Measurements from ENCODE around the gene G6PD.
"Not testable (repeated sequence)": the region's sequence is repeated elsewhere in the genome, so short reads cannot be mapped to it uniquely, and the experiment has no call there.

Gene G6PD

DNA sequence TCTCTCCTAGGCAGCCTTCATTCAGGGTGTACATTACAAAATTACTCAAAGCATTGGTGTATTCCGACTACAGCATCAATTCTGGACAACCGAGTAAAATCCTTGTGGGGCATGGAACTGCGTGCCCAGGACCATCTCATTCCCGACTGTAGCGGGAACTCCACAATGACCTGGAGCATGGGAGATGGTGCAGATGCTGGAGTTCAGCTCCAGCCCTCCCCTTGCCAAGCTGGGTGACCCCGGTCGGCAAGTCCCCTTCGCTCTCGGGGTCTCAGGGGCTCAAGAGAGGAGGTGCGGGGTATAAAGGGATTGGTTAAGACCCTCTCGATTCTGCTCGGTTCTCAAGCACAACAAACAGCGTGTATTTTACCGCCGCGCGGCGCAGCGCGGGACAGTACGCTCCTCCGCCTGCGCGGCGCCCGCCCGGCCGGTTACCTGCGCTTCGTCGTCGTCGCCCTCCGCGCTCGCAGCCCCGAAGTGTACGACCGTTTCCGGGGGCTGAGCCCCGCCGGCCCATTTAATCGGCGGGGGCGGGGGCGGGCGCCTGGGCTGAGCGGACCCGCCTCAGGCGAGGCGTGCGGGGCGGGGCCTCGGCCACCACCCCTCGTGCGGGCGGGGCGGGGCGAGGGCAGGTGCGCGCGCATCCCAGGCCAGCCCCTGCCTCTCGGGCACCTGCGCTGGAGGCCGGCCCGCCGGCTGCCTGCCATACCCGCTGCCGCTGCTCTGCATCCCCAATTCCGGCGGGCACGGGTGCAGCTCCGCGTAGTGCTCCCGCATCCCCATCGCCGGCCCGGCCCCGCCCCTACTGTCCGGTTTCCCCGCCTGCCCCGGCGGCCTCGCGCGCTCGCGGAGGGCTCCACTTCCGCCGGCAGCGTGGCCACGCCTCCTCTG is at the start of gene G6PD:
TSS of gene G6PD (minus strand) at position 493 of the 891 bp plus-strand sequence. CDS start 691 bp downstream, outside the sequence.
- DNase-seq (ENCODE audit: low spot score) = peak; percentile 79

DNA sequence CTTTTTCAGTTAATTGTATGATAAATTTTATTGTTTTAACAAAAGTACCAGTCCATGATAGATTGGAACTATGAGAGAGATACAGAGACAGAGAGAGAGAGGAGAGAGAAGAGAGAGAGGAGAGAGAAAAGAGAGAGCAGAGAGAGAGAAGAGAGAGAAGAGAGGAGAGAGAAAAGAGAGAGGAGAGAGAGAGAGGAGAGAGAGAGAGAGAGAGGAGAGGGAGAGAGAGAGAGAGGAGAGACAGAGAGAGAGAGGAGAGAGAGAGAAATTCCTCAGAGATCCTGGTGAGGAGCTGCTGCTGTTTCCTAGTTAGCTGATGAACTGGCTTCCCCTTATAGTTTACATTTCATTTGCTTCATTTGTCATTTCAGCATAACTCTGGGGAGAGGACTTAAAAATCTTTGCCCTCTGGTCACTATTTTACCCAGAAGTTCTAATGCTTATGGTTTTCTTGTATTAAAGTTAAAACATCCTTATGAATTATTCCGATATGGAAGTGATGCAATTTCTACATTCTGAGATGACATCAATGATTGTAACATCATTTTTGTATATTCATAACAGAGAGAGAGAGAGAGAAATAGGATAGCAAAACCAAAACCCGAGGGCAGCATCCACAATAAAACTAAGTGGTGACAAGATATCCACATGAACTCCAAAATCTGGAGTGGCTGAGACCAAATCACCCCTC is 49.1 kb upstream of the G6PD start:
- DNase-seq (ENCODE audit: low spot score) = no peak

DNA sequence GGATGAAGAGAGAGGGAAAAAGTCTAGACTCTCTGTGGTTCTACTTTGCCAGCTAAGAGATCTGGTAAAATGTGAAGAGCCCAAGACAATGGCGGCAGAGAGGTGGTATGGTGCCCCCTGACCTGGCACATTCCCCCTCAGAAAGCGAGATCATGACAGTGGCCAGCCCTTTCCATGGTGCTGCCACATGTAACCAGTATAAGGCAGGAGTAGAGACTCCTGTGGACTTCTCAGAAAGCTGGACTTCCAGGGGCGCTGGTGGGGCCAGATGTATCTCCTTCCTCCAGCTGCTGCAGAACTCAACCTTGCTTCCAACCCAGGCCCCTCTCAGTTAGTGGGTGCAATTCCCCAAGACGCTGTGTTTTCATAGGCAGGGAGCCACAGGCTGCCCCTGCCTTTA is 47.8 kb upstream of the G6PD start:
- no peak for DNase-seq (ENCODE audit: low spot score)

DNA sequence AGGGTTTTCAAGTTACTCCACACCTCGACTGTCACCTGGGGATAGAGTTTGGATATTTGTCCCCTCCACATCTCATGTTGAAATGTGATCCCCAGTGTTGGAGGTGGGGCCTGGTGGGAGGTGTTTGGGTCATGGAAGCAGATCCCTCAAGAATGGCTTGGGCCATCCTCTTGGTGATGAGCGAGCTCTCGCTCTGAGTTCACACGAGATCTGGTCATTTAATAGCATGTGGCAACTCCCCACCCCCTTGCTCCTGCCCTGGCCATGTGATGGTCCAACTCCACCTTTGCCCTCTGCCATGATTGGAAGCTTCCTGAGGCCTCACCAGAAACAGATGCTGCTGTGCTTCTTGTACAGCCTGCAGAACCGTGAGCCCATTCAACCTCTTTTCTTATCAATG is 46.6 kb upstream of the G6PD start:
- no peak for DNase-seq (ENCODE audit: low spot score)

DNA sequence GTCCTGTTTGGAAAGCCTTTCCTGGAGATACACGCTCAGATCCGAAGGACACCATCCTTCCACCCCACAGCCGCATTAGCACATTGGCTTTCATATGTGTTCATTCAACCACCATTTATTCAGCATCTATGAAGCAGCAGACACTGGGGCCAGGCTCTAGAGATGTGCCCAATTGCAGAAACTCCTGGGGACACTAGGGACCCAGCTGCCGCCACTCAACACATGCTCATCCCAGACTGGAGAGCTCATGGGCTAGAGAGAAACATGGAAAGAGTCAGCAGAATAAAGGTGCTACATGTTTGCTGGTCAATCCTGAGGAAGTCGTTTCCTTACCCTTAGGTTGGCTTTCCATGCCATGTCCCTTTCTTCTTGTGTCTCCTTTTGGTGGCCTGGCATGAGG is 45.9 kb upstream of the G6PD start:
- no peak for DNase-seq (ENCODE audit: low spot score)

DNA sequence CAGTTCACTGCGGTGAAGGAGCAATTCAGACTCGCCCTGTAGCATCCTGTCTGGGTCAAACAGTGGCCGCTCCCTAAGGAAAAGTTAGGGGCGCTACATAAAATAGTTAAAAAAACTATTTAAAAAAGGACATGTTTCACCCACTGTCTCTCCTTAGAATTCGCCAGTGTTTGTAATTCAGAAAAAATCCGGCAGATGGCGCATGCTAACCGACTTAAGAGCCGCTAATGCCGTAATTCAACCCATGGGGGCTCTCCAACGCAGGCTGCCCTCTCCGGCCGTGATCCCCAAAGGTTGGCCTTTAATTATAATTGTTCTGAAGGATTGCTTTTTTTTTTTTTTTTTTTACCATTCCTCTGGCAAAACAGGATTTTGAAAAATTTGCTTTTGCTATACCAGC is 43.8 kb upstream of the G6PD start:
- DNase-seq (ENCODE audit: low spot score) = not testable (repeated sequence)

DNA sequence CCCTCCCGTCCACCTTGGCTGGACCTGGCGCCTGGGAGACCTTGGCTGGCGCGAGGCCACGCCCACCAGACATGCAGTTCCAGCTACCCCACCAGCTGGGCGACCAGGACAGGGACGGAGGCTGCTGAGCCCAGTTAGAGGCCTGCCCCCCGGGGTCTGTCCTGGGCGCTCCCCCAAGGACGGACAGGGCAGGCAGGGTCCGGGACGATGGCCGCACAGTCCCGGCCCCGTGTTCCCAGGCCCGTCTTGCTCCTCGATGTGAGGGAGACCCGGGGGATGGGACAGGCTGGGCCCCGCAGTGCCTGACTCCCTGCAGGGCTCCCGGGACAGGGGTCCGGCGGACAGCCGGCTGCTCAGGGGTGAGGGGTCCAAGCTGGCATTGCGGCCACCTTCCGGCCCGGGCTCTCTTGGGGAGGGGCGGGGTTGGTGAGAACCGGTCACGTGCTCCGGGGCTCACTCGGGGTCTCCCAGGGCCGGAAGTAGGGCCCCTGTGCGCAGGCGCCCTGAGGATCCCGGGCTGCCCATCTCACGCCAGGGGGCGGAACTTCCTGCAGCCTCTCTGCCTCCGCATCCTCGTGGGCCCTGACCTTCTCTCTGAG is 38.0 kb upstream of the G6PD start, which contains the start of gene CTAG1A:
TSS of gene CTAG1A (plus strand) at position 549 of the 599 bp plus-strand sequence. CDS start 74 bp downstream, outside the sequence.
- not testable (repeated sequence) for DNase-seq (ENCODE audit: low spot score)

DNA sequence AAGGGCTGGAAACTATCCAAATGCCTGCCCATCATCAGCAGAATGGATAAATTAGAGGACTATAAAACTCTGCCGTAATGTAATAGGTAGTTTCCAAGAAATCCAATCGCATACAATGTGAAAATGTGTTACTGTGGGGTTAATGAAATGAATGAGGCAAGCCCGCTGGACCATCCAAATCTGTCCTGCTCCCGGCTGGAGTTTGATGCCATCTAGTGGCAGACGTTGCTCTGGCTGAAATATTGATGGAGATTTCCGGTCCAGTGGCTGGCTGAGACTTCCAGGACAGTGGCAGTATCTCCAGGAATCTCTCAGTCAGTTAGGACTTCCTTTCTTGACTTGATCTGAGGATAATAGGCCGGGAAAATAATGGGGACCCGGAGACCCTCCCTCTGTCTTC is 36.3 kb upstream of the G6PD start:
- not testable (repeated sequence) for DNase-seq (ENCODE audit: low spot score)

DNA sequence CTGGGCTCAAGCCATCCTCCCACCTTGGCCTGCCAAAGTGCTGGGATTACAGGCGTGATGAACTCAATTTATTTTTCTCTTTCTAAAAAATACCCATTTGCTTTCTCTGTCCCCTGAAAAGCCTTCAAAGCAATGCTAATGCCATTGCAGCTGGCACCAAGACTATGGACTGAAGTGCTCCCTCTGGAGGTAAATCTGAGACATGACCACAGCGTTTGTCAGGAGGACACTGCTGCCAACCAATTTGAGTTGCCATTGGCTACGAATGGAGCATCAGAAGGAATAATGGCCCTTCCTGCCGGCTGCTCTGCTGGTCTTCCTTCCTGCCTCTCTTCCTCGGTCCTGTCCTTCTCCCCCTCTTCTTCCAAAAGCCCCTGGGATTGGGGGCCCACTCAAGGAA is 28.4 kb upstream of the G6PD start:
- DNase-seq (ENCODE audit: low spot score) = not testable (repeated sequence)

DNA sequence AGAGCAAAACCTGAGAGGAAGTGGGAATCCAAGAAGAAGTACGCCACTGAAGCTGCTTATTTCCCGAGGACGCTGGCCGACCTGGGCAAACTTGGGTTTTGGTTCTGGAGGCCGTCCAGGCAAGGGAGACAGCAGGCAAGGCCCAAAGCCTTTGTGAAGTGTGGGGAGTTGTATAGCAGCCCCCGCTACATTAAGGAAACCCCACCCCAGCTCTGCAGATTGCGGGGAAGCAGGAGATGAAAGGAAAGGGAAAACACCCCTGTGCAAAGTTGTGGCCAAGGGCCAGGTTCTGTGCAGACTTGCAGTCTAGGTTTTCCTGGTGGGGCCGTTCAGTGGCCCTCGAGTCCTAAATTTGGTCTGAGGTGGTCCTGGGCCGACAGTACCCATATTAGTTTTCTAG is 26.4 kb upstream of the G6PD start:
- DNase-seq (ENCODE audit: low spot score) = not testable (repeated sequence)

DNA sequence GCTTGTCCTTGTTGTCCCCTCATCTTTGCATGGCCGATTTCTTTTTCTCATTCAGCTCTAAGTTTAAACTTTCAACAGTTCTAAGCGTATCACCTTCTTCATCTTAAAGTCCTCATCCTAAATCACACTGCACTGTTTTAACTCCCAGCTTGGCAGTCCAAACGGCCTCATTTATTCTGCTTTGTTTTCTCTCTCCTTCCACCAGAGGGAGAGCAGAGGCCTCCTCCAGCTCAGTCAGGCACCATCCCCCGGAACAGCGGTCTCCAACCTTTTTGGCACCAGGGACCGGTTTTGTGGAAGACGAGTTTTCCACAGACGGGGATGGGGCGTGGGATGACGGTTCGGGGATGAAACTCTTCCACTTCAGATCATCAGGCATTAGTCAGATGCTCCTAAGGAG is 23.7 kb upstream of the G6PD start:
- DNase-seq (ENCODE audit: low spot score) = not testable (repeated sequence)

DNA sequence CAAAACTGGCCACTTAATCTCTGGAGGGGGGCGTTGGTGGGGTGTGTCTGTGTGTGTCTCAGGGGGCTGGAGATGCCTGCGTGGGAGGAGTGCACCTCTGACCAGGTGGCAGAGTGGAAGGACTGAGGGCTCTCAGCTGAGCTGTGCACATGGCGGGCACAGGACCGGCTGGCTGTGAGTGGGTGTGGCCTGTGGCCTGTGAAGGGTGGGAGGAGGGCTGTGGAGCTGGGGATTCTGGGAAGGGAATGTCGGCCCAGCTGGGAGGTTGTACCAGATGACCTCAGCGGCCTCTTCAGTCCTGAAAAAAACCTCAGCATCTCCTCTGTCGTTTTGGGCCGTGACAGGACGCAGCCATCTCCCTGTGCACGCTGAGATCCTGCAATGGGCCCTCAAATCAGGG is 15.6 kb upstream of the G6PD start:
- not testable (repeated sequence) for DNase-seq (ENCODE audit: low spot score)

DNA sequence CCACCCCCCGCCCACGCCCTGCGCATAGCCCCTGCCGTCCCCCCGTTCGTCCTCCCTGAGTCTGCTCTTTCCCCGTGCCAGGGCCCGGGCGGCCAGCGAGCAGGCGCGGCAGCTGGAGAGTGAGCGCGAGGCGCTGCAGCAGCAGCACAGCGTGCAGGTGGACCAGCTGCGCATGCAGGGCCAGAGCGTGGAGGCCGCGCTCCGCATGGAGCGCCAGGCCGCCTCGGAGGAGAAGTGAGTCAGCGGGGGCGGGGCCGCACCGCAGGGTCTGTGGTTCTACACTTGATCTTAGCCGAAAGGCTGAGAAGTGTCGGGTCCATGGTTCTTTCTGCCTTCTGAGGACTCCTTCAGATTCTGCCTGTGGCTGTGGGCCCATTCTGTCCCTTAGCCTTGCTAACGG is 13.7 kb upstream of the G6PD start:
- not testable (repeated sequence) for DNase-seq (ENCODE audit: low spot score)

DNA sequence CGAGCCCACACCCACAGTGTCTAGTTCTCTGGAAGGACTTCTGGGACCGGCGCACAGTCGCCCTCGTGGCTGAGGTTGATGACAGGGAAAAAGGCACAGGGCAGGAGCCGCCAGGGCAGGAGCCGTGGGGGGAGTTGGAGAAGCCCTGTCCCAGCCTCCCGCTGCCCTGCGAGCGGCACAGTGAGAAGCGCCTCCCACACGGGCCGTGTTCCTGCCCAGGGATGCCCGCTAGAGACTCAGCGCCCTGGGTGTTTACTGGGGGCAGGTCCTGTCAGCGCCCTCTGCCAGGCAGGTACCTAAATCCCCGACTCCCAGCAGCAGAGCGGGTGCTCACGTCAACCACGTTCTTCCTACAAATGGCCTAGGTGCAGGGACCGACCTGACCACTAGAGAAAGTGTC is 12.2 kb upstream of the G6PD start:
- not testable (repeated sequence) for DNase-seq (ENCODE audit: low spot score)

DNA sequence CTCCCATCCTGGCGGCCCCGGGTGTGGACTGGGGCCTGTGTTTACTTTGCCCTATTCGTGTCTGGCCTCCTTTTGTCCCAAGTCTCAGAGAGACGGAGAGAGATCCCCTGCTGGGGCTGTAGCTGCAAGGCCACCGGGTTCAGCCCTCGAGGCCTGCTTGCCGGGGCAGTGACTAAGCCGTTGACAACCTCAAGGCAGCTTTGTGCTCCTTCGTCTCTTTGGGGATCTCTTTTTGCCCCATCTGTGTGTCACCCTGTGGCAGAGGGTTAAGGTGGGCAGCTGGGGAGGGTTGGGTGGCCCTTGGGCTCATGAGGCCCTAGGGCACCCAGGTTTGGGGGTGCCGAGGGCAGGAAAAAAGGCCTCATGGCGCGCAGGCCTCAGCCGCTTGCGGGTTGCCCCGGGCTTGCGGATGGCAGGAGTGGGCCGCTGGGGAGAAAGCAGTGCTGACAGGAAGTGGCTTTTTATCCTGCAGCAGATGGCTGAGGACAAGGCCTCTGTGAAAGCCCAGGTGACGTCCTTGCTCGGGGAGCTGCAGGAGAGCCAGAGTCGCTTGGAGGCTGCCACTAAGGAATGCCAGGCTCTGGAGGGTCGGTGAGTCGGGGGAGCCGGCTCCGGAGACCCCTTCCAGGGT is 11.5 kb upstream of the G6PD start:
- DNase-seq (ENCODE audit: low spot score) = not testable (repeated sequence)

DNA sequence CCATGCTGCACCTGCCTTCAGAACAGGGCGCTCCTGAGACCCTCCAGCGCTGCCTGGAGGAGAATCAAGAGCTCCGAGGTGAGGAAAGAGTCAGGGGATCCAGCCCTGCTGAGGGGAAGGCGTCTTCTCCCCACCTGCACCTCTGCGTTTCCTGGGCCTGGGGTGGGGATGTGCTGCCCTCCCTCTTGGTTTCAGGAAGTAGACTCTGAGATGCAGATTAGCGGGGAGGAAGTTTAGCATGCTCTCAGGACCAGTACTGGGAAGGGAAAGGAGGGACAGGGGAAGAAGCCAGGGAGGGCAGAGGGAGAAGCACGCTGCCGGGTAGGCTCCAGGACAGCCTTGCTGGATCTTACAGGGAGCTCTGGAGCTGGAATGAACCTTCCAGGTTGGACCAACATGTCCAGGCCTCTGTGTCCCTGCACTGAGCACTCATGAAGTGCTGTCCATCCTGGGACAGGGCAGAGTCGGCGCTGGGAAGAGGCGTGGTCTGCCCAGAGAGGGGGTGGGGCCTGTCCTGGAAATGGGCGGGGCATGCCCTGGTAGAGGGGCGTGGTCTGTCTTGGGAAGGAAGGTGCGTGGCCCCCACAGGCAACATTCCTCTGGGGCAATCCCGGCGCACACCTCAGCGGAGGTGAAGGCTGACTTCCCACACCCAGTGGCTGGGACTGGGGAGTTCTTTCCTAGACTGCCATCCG is 5.6 kb upstream of the G6PD start:
- DNase-seq (ENCODE audit: low spot score) = not testable (repeated sequence)

DNA sequence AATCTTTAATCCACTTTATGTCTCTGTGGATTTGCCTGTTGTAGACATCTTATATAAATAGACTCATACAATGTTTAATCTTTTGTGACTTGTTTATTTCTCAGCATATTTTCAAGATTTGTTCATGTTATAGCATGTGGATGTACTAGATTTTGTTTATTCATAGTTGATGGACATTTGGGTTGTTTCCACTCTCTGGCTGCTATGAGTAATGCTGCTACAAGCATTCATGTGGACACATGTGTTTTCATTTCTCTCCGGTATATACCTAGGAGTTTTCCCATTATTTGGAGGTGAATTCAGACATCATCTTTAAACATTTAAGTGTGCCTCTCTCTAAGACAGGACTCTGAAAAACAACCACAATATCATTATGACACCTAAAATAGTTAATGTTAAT is 3.1 kb upstream of the G6PD start:
- DNase-seq (ENCODE audit: low spot score) = no peak

DNA sequence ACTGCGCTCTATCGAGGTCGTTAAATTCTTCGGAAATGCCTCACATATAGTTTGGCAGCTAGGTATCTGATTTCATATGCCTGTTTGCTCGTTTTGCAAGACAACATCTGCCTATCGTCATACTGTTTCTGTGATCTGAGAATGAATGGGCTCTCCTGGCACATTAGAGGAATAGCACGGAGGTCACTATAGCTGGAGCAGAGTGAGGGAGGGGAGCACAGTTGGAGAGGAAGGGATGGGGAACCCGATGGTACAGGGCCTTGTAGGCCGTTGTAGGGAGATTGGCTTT is 1.3 kb upstream of the G6PD start:
- no peak for DNase-seq (ENCODE audit: low spot score)

DNA sequence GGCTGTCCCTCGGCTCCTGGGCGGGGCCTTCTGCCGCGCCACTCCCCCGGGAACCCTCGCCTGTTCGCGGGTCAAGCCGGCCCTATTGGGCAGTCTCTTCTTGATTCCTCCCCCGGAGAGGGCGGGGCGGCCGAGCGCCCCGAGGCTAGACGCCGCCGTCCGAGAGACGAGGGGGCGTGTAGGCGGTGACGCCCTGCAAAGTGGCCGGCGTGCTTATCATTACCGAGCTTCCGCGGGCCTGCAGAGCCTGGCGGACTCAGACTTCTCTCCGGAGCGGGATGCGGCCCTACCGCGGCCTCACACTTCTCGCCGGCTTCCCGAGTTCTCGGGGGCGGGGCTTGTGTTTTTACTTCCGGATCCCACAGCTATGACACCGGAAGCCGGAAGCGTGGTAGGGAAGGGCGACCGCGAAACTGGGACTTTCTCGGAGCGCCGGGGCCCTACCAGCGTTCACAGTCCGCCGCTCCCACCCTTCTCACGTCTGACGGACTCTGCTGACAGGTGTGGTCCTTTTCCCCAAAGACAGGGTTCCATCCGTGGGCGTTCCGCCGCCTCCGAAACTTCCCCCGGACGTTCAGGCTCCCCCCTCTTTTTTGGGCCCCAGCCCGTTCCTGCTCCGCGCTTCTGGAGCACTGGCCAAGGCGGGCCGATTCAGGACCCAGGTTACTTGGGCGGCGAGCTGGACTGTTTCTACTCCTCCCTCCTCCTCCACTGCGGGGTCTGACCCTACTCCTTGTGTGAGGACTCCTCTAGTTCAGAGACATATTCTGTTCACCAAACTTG is 790 bp upstream of the G6PD start, which contains the start of gene IKBKG:
TSS of gene IKBKG (plus strand) at position 376 of the 783 bp plus-strand sequence. CDS start 4,383 bp downstream, outside the sequence.
- peak; percentile 90 for DNase-seq (ENCODE audit: low spot score)

DNA sequence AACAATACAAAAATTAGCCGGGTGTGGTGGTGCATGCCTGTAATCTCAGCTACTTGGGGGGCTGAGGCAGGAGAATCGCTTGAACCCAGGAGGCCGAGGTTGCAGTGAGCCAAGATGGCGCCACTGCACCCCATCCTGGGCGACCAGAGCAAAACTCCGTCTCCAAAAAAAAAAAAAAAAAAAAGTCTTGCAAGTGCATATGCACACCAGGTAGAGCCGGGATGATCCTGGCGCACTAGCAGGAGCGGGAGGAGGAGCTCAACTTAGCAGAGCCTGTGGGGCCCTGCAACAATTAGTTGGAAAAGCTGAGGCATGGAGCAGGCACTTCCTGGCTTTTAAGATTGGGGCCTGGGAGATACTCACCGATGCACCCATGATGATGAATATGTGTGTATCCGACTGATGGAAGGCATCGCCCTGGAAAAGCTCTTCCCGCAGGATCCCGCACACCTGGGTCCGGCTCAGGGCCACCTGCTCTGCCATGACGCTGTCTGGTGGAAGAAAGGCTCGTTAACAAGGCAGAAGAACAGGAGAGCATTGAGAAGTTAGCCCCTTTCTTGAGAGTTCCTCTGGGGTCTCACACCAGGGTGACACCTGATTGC is 872 bp downstream of the G6PD start:
- no peak for DNase-seq (ENCODE audit: low spot score)

Measured in CD4-positive, alpha-beta T cell treated with Interleukin-2 at 100 ng/mL for 4 hours (primary cell).